ENCODE data around the gene KNDC1. TPM values are rescaled to one million over a fixed set of nuclear protein-coding genes. Genes with fewer than 3 reads are reported as not detected.

KNDC1 gene
- total RNA-seq, 1 donor from 2014 or later: not detected

- Mint-ChIP-seq H3K4me1 (ENCODE audit: unreplicated experiment) (no peaks in the 10 kb centered on the region), H3K4me3 (ENCODE audit: unreplicated experiment) (no peak overlapping the region), H3K27me3 (ENCODE audit: unreplicated experiment) (peaks cover 3% of the 10 kb centered on the region), H3K27ac (ENCODE audit: unreplicated experiment) (no peak overlapping the region), H3K36me3 (ENCODE audit: unreplicated experiment) (no peaks in the 10 kb centered on the region), H3K9me3 (ENCODE audit: unreplicated experiment) (peaks cover 3% of the 10 kb centered on the region)
- TF ChIP-seq, protein P1, sequence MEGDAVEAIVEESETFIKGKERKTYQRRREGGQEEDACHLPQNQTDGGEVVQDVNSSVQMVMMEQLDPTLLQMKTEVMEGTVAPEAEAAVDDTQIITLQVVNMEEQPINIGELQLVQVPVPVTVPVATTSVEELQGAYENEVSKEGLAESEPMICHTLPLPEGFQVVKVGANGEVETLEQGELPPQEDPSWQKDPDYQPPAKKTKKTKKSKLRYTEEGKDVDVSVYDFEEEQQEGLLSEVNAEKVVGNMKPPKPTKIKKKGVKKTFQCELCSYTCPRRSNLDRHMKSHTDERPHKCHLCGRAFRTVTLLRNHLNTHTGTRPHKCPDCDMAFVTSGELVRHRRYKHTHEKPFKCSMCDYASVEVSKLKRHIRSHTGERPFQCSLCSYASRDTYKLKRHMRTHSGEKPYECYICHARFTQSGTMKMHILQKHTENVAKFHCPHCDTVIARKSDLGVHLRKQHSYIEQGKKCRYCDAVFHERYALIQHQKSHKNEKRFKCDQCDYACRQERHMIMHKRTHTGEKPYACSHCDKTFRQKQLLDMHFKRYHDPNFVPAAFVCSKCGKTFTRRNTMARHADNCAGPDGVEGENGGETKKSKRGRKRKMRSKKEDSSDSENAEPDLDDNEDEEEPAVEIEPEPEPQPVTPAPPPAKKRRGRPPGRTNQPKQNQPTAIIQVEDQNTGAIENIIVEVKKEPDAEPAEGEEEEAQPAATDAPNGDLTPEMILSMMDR (IDR thresholded peaks at IDR 0.05): no peak
- no peak for DNase-seq (ENCODE audit: extremely low spot score, unreplicated experiment)
Observed at GRCh38 chr10:133198621-133199487, 38.8 kb downstream of the KNDC1 start.

DNA sequence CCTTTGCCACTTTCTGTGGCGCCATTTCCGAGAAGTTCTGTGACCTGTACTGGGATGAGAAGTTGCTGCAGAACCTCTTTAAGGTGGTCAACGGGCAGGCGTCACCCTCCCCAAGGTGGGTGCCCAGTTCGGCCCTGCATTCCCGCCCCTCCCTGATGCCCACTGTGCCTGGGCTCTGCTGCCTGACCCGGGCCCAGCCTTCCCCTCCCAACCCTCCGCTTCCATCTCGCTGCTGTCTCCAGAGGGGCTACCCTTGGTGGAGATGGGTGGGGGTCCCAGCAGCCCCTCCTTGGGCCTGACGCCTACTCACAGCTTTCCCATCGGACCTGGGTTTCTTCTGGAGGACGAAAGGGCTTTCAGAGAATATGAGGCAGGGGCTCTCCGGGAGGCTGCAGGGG is 39.5 kb downstream of the KNDC1 start:
- Mint-ChIP-seq H3K4me3 (ENCODE audit: unreplicated experiment) (no peak overlapping the region), H3K4me1 (ENCODE audit: unreplicated experiment) (no peaks in the 10 kb centered on the region), H3K27ac (ENCODE audit: unreplicated experiment) (no peak overlapping the region), H3K9me3 (ENCODE audit: unreplicated experiment) (no peaks in the 10 kb centered on the region), H3K36me3 (ENCODE audit: unreplicated experiment) (no peaks in the 10 kb centered on the region), H3K27me3 (ENCODE audit: unreplicated experiment) (no peaks in the 10 kb centered on the region)
- TF ChIP-seq, protein P1 (IDR thresholded peaks at IDR 0.05): no peak
- no peak for DNase-seq (ENCODE audit: extremely low spot score, unreplicated experiment)

DNA sequence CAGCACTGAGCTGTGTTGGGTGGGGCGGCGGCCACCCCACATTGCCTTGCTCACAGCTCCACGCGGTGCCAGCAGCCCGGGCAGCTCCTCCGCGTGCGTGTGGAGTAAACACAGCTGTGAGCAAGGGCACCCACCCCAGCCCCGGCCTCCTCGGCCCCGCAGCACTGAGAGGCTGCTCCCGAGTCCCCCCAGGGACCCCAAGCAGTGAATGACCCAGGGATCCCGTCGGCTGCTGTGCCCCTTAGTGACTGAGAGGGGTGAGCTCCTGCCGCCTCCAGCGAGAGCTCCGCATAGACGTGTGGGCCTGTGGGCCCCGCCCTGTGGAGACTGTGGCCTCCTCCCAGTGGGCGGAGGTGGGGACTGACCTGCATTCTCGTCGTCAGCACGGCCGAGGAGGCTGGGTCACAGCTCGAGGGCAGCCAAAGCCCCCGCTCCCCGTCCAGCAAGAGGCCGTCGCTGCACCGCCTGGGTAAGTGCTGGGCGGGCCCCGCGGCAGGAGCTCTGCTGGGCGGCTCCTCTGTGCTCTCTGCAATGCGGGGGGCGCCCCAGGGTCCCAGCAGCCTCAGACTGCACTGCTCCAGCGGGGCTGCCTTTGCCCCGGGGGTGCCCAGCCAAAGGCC is 40.1 kb downstream of the KNDC1 start:
- TF ChIP-seq, protein P1 (IDR thresholded peaks at IDR 0.05): no peak
- Mint-ChIP-seq H3K27ac (ENCODE audit: unreplicated experiment) (no peak overlapping the region), H3K4me3 (ENCODE audit: unreplicated experiment) (no peak overlapping the region), H3K9me3 (ENCODE audit: unreplicated experiment) (no peaks in the 10 kb centered on the region), H3K36me3 (ENCODE audit: unreplicated experiment) (no peaks in the 10 kb centered on the region), H3K27me3 (ENCODE audit: unreplicated experiment) (no peaks in the 10 kb centered on the region), H3K4me1 (ENCODE audit: unreplicated experiment) (no peaks in the 10 kb centered on the region)
- DNase-seq (ENCODE audit: extremely low spot score, unreplicated experiment): no peak

DNA sequence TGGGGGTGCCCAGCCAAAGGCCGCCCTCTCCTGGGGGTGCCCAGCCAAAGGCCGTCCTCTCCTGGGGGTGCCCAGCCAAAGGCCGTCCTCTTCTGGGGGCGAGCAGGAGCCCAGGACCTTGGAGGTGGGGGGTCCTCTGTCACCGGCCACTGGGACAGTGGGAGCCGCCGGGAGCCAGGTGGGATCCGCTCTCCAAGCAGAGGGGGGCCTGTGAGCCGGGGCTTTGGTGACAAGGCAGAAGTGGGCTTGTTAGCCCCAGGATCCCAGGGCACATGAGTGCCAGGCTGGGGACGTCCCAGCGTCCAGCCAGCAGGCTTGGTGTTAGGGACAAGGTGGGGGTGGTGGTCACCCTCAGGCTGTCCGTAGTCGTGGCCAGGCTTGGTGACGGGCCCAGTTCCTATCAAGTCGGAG is 40.6 kb downstream of the KNDC1 start:
- Mint-ChIP-seq H3K4me3 (ENCODE audit: unreplicated experiment) (no peak overlapping the region), H3K27ac (ENCODE audit: unreplicated experiment) (no peak overlapping the region), H3K36me3 (ENCODE audit: unreplicated experiment) (no peaks in the 10 kb centered on the region), H3K27me3 (ENCODE audit: unreplicated experiment) (no peaks in the 10 kb centered on the region), H3K4me1 (ENCODE audit: unreplicated experiment) (no peaks in the 10 kb centered on the region), H3K9me3 (ENCODE audit: unreplicated experiment) (no peaks in the 10 kb centered on the region)
- DNase-seq (ENCODE audit: extremely low spot score, unreplicated experiment): no peak
- TF ChIP-seq, protein P1 (IDR thresholded peaks at IDR 0.05): no peak

All from osteocyte (in vitro differentiated cells).